H9 (cell line): ENCODE results near the gene GNAT3. TPM values are rescaled to one million over a fixed set of nuclear protein-coding genes. Genes with fewer than 3 reads are reported as not detected.

Source experiments
- DNase-seq: peaks from one replicate; pipeline ENCODE4 v3.0.0-alpha.2; 2017
- H2AFZ ChIP-seq: one replicate; pipeline ENCODE4 v1.6.1; 2013; ENCODE audit warnings: mild to moderate bottlenecking, low read length, control low read depth, moderate library complexity
- H2AK5ac ChIP-seq: 2 replicates; pipeline ENCODE4 v1.6.1; 2013; ENCODE audit warnings: low read length, control low read depth, mixed read lengths; ENCODE audit not compliant: insufficient read length
- H2BK120ac ChIP-seq: one replicate; pipeline ENCODE4 v1.6.1; 2013; ENCODE audit warnings: low read depth, mild to moderate bottlenecking, low read length, control low read depth, inconsistent platforms; ENCODE audit not compliant: poor library complexity, severe bottlenecking
- H2BK12ac ChIP-seq: 2 replicates; pipeline ENCODE4 v1.6.1; 2013; ENCODE audit warnings: low read length, control low read depth, mixed read lengths, low read depth; ENCODE audit not compliant: insufficient read length
- H2BK15ac ChIP-seq: 2 replicates; pipeline ENCODE4 v1.6.1; 2013; ENCODE audit warnings: low read depth, low read length, control low read depth
- H2BK20ac ChIP-seq: one replicate; pipeline ENCODE4 v1.6.1; 2013; ENCODE audit warnings: low read depth, mild to moderate bottlenecking, low read length, control low read depth, inconsistent platforms; ENCODE audit not compliant: poor library complexity, severe bottlenecking
- H2BK5ac ChIP-seq: 2 replicates; pipeline ENCODE4 v1.6.1; 2013; ENCODE audit warnings: low read length, control low read depth, mixed read lengths; ENCODE audit not compliant: insufficient read length
- H3K14ac ChIP-seq: 2 replicates; pipeline ENCODE4 v1.6.1; 2013; ENCODE audit warnings: low read length, control low read depth; ENCODE audit not compliant: insufficient read depth
- H3K18ac ChIP-seq: 2 replicates; pipeline ENCODE4 v1.6.1; 2013; ENCODE audit warnings: low read depth, mild to moderate bottlenecking, mixed read lengths, low read length, control low read depth; ENCODE audit not compliant: insufficient read length
- H3K23ac ChIP-seq: 2 replicates; pipeline ENCODE4 v1.6.1; 2013; ENCODE audit warnings: low read length, control low read depth, mixed read lengths, low read depth; ENCODE audit not compliant: insufficient read length
- H3K23me2 ChIP-seq: 2 replicates; pipeline ENCODE4 v1.6.1; 2013; ENCODE audit warnings: low read depth, mild to moderate bottlenecking, mixed read lengths, low read length, control low read depth; ENCODE audit not compliant: insufficient read length, poor library complexity, severe bottlenecking
- H3K27ac ChIP-seq: 2 replicates; pipeline ENCODE4 v1.5.1; 2013; ENCODE audit warnings: low read length, control low read depth, mixed read lengths, low read depth; ENCODE audit not compliant: insufficient read length
- H3K27me3 ChIP-seq: 2 replicates; pipeline ENCODE4 v1.6.1; 2013; ENCODE audit warnings: low read length, control low read depth, inconsistent platforms; ENCODE audit not compliant: insufficient read depth
- H3K4ac ChIP-seq: 2 replicates; pipeline ENCODE4 v1.6.1; 2013; ENCODE audit warnings: low read depth, mild to moderate bottlenecking, control low read depth, inconsistent platforms, low read length, moderate library complexity
- H3K4me1 ChIP-seq: 2 replicates; pipeline ENCODE4 v1.6.1; 2013; ENCODE audit warnings: low read length, control low read depth, inconsistent platforms; ENCODE audit not compliant: insufficient read depth
- H3K4me2 ChIP-seq: 2 replicates; pipeline ENCODE4 v1.6.1; 2013; ENCODE audit warnings: low read length, control low read depth, mixed read lengths; ENCODE audit not compliant: insufficient read length, insufficient read depth
- H3K56ac ChIP-seq: 2 replicates; pipeline ENCODE4 v1.6.1; 2013; ENCODE audit warnings: low read depth, mild to moderate bottlenecking, mixed read lengths, low read length, control low read depth; ENCODE audit not compliant: insufficient read length
- H3K79me1 ChIP-seq: 2 replicates; pipeline ENCODE4 v1.6.1; 2013; ENCODE audit warnings: low read depth, mild to moderate bottlenecking, moderate library complexity, low read length, control low read depth, inconsistent platforms; ENCODE audit not compliant: insufficient read depth, poor library complexity, severe bottlenecking
- H3K79me2 ChIP-seq: 2 replicates; pipeline ENCODE4 v1.6.1; 2013; ENCODE audit warnings: low read length, control low read depth, inconsistent platforms; ENCODE audit not compliant: insufficient read depth
- H3K9ac ChIP-seq: 2 replicates; pipeline ENCODE4 v1.6.1; 2013; ENCODE audit warnings: low read length, control low read depth, mixed read lengths; ENCODE audit not compliant: insufficient read length; ENCODE audit errors: extremely low read depth
- H3K9me3 ChIP-seq: one replicate; pipeline ENCODE4 v1.6.1; 2013; ENCODE audit warnings: low read depth, low read length, inconsistent platforms; ENCODE audit not compliant: control insufficient read depth
- H3T11ph ChIP-seq: one replicate; pipeline ENCODE4 v1.6.1; 2013; ENCODE audit warnings: mild to moderate bottlenecking, low read length, control low read depth, inconsistent platforms
- H4K20me1 ChIP-seq: one replicate; pipeline ENCODE4 v1.6.1; 2013; ENCODE audit not compliant: control insufficient read depth, insufficient read length, insufficient read depth
- H4K5ac ChIP-seq: 2 replicates; pipeline ENCODE4 v1.6.1; 2013; ENCODE audit warnings: low read depth, mild to moderate bottlenecking, mixed read lengths, low read length, control low read depth; ENCODE audit not compliant: insufficient read length
- H4K8ac ChIP-seq: replicated peaks from 2 replicates; pipeline ENCODE4 v1.6.1; 2013; ENCODE audit warnings: low read length, control low read depth, mixed read lengths, low read depth; ENCODE audit not compliant: insufficient read length
- H4K91ac ChIP-seq: 2 replicates; pipeline ENCODE4 v1.6.1; 2013; ENCODE audit warnings: low read depth, mild to moderate bottlenecking, moderate library complexity, mixed read lengths, low read length, control low read depth; ENCODE audit not compliant: insufficient read length
- H3K27ac Mint-ChIP-seq, 3 experiments: 2 replicates in 2 of 3; 3 replicates in 1 of 3; pipeline ENCODE4 v1.8.0; 2020 to 2021; ENCODE audit warnings: mixed read lengths in 3 of 3, mild to moderate bottlenecking in 1 of 3, moderate library complexity in 1 of 3
- H3K27me3 Mint-ChIP-seq: 2 replicates; pipeline ENCODE4 v1.8.0; 2021; ENCODE audit warnings: low read depth, mild to moderate bottlenecking, moderate library complexity, mixed read lengths
- H3K36me3 Mint-ChIP-seq, 3 experiments: 2 replicates in 2 of 3; 3 replicates in 1 of 3; pipeline ENCODE4 v1.8.0; 2020 to 2021; ENCODE audit warnings: low read depth in 3 of 3, mixed read lengths in 3 of 3; ENCODE audit not compliant: insufficient read depth in 1 of 3
- H3K4me1 Mint-ChIP-seq, 2 experiments: 2 replicates each; pipeline ENCODE4 v1.8.0; 2020; ENCODE audit warnings: mixed read lengths in 2 of 2
- H3K4me3 Mint-ChIP-seq, 2 experiments: 2 replicates in 1 of 2; 3 replicates in 1 of 2; pipeline ENCODE4 v1.8.0; 2020 to 2021; ENCODE audit warnings: mild to moderate bottlenecking in 2 of 2, mixed read lengths in 2 of 2, moderate library complexity in 1 of 2
- H3K9me3 Mint-ChIP-seq, 2 experiments: 2 replicates in 1 of 2; 3 replicates in 1 of 2; pipeline ENCODE4 v1.8.0; 2020; ENCODE audit warnings: mild to moderate bottlenecking in 2 of 2, mixed read lengths in 2 of 2, moderate library complexity in 1 of 2
- WGBS: extraction: QIAGEN DNeasy Blood & Tissue Kit; methylation state at CpG from one replicate; pipeline ENCODE4 v1.1.7; 2013; ENCODE audit warnings: missing lambda C conversion rate, low lambda C conversion rate, mixed read lengths; ENCODE audit not compliant: insufficient read length; ENCODE audit errors: extremely low coverage; 5-methylcytosine and 5-hydroxymethylcytosine counted together
- total RNA-seq: library from RNA; stranded (reverse); gene quantifications from 2 replicates; pipeline ENCODE4 v1.2.1, GENCODE V29; 2021
- TF ChIP-seq, protein P1 (sequence below): fragments of 200-600 bp; sonication (generic); conservative IDR thresholded peaks from 3 replicates; pipeline ENCODE4 v1.8.0; 2021; ENCODE audit warnings: antibody characterized with exemption, mild to moderate bottlenecking

Gene GNAT3
- total RNA-seq, 1 experiment from 2014 or later = not detected

DNA sequence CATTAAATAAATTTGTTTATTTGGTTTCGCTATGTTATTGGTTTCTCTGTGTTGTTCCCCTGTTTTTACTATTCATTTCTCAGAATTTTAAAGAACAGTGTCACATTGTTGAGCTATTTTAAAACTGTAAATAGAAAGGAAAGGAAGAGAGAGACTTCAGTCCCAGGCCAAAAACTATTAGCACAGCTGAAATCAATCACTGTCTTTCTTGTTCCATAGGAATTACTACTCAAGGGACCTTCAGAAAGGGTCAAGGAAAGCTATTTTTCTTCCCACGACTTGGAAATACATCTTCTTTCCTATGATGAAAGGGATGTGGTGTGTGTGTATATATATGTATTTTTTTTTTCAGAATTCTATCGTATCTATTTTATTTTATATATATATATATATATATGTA, 29.0 kb upstream of the GNAT3 start:
- no peaks in the 10 kb centered on the region for H3K27me3 Mint-ChIP-seq
- Histone ChIP-seq H3K27me3 (no peaks in the 10 kb centered on the region), H4K91ac (no peak overlapping the region), H3K79me2 (no peaks in the 10 kb centered on the region), H2BK5ac (no peak overlapping the region), H3K18ac (no peak overlapping the region), H3K23ac (no peak overlapping the region), H3K4me2 (no peak overlapping the region), H3K56ac (no peak overlapping the region), H2AK5ac (no peak overlapping the region), H4K5ac (no peak overlapping the region), H2BK20ac (no peak overlapping the region), H3K4me1 (no peaks in the 10 kb centered on the region), H4K8ac (no peak overlapping the region), H3K79me1 (no peaks in the 10 kb centered on the region), H2AFZ (no peak overlapping the region), H3K9me3 (no peaks in the 10 kb centered on the region), H3K14ac (no peak overlapping the region), H3K4ac (no peak overlapping the region), H4K20me1 (no peaks in the 10 kb centered on the region), H3K27ac (no peak overlapping the region), H2BK15ac (no peak overlapping the region), H2BK12ac (no peak overlapping the region), H3T11ph (no peak overlapping the region), H3K9ac (no peak overlapping the region), H3K23me2 (no peaks in the 10 kb centered on the region), H2BK120ac (no peak overlapping the region)
- H3K27ac Mint-ChIP-seq = no peak overlapping the region
- DNase-seq = no peak
- no CpG with 5 or more reads among the region's 3 CpGs for WGBS
- peaks cover 0 to 12% (median 5%) of the 10 kb centered on the region in 3 experiments; a peak in 4 of 7 replicates for H3K36me3 Mint-ChIP-seq
- no peaks in the 10 kb centered on the region for H3K4me1 Mint-ChIP-seq
- TF ChIP-seq, protein P1, sequence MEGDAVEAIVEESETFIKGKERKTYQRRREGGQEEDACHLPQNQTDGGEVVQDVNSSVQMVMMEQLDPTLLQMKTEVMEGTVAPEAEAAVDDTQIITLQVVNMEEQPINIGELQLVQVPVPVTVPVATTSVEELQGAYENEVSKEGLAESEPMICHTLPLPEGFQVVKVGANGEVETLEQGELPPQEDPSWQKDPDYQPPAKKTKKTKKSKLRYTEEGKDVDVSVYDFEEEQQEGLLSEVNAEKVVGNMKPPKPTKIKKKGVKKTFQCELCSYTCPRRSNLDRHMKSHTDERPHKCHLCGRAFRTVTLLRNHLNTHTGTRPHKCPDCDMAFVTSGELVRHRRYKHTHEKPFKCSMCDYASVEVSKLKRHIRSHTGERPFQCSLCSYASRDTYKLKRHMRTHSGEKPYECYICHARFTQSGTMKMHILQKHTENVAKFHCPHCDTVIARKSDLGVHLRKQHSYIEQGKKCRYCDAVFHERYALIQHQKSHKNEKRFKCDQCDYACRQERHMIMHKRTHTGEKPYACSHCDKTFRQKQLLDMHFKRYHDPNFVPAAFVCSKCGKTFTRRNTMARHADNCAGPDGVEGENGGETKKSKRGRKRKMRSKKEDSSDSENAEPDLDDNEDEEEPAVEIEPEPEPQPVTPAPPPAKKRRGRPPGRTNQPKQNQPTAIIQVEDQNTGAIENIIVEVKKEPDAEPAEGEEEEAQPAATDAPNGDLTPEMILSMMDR = no peak
- H3K4me3 Mint-ChIP-seq = no peak overlapping the region
- peaks cover 7 to 12% of the 10 kb centered on the region in 2 experiments; a peak in 4 of 5 replicates for H3K9me3 Mint-ChIP-seq
